Cardiac muscle cell (in vitro differentiated cells and primary cell): Measurements from ENCODE around the gene SLC27A3. TPM values are rescaled to one million over a fixed set of nuclear protein-coding genes. Genes with fewer than 3 reads are reported as not detected.

Source experiments
- DNase-seq, 2 donors: peaks; one replicate each; pipeline versions ENCODE4 v3.0.0 to v3.0.0-alpha.2; 2010 to 2017; ENCODE audit warnings: low read depth in 1 of 2, low spot score in 1 of 2
- H3K27ac ChIP-seq: fragments of 200-600 bp; sonication (generic); 2 replicates; pipeline ENCODE4 v1.5.1; 2016
- H3K27me3 ChIP-seq: fragments of 200-600 bp; sonication (generic); 2 replicates; pipeline ENCODE4 v1.6.0; 2016; ENCODE audit warnings: control low read depth
- H3K36me3 ChIP-seq: fragments of 200-600 bp; sonication (generic); 2 replicates; pipeline ENCODE4 v1.5.1; 2016; ENCODE audit warnings: control low read depth
- H3K4me1 ChIP-seq: fragments of 200-600 bp; sonication (generic); 2 replicates; pipeline ENCODE4 v1.8.1; 2017; ENCODE audit warnings: low read depth, mild to moderate bottlenecking, mixed run types
- H3K4me3 ChIP-seq: fragments of 200-600 bp; sonication (generic); 2 replicates; pipeline ENCODE4 v1.5.1; 2016; ENCODE audit warnings: mild to moderate bottlenecking
- H3K9me3 ChIP-seq: fragments of 200-600 bp; sonication (generic); 2 replicates; pipeline ENCODE4 v1.5.1; 2017; ENCODE audit warnings: low read depth, mild to moderate bottlenecking, control low read depth
- polyA plus RNA-seq: library from polyadenylated mRNA; unstranded; fragments of >200 nt; fragmentation: Nextera tagmentation; extraction: Ambion mirVana; gene quantifications from 2 replicates; pipeline ENCODE4 v1.2.1, GENCODE V29; 2016
- total RNA-seq: library from RNA; depleted of rRNA; stranded (reverse); fragments of >200 nt; gene quantifications from 2 replicates; pipeline ENCODE4 v1.2.3, GENCODE V29; 2016
- TF ChIP-seq, protein P1 (sequence below): IDR thresholded peaks from 2 replicates; pipeline ENCODE4 v1.5.1; 2012; ENCODE audit warnings: low read depth, mild to moderate bottlenecking, low read length

SLC27A3 gene
- total and polyA plus RNA-seq, 2 experiments from 2014 or later, result 27.7 to 30.6 TPM

DNA sequence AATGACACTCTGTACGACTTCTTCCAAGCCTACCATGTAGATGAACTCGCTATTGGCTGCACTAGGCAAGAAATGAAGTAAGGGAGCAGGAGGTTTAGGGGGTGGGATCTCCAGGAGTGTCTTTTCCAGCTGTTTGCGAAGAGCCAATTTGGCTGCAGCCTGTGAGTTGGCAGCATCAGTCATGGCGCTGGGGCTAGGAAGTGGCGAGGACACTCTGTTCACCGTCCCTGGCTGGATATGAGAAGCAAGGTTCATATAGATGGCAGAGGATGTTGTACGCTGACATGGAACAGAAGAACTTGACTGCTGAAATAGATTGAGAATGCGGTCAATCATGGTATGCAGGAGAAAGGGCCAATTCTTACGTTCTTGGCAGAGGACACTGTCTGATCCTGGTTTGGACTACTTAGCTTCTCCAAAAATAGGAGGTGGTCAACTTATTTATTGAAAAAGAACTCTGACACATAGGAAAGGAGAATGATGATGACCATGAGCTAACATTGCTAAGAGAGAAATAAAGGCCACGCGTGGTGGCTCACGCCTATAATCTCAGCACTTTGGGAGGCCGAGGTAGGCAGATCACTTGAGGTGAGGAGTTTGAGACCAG is 41.2 kb downstream of the SLC27A3 start:
- Histone ChIP-seq H3K4me1 (peaks cover 4% of the 10 kb centered on the region), H3K36me3 (peaks cover 55% of the 10 kb centered on the region), H3K27ac (no peak overlapping the region), H3K9me3 (no peaks in the 10 kb centered on the region), H3K4me3 (no peak overlapping the region), H3K27me3 (no peaks in the 10 kb centered on the region)
- peak in 1 of 2 donors; percentile 14 for DNase-seq
- TF ChIP-seq, protein P1, sequence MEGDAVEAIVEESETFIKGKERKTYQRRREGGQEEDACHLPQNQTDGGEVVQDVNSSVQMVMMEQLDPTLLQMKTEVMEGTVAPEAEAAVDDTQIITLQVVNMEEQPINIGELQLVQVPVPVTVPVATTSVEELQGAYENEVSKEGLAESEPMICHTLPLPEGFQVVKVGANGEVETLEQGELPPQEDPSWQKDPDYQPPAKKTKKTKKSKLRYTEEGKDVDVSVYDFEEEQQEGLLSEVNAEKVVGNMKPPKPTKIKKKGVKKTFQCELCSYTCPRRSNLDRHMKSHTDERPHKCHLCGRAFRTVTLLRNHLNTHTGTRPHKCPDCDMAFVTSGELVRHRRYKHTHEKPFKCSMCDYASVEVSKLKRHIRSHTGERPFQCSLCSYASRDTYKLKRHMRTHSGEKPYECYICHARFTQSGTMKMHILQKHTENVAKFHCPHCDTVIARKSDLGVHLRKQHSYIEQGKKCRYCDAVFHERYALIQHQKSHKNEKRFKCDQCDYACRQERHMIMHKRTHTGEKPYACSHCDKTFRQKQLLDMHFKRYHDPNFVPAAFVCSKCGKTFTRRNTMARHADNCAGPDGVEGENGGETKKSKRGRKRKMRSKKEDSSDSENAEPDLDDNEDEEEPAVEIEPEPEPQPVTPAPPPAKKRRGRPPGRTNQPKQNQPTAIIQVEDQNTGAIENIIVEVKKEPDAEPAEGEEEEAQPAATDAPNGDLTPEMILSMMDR, result no peak

DNA sequence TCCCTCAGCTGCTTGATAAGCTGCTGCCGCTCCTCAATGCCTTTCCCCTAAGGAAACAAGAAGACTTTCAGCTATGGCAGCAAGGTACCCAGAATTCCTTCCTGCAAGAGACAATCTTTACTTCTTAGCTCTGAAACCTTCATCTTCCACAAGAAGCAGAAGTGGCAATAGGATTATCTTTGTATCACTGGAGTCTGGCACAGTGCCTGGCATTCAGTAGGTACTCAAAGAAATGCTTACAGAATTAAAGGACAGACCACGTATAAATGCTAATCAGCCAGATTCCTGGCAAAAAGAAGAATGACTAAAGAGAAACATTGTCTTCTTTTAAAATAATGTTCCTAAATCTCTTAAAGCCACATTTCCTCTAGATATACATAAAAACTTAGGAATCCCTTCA is 43.7 kb downstream of the SLC27A3 start:
- no peaks in the 10 kb centered on the region for H3K9me3 ChIP-seq
- H3K36me3 ChIP-seq, result peaks cover 36% of the 10 kb centered on the region
- TF ChIP-seq, protein P1, result no peak
- peak overlapping the region; percentile 51 for H3K27ac ChIP-seq
- no peaks in the 10 kb centered on the region for H3K27me3 ChIP-seq
- no peak overlapping the region for H3K4me3 ChIP-seq
- no peak for DNase-seq
- peaks cover 4% of the 10 kb centered on the region for H3K4me1 ChIP-seq

- no peak for DNase-seq
- no peaks in the 10 kb centered on the region for H3K9me3 ChIP-seq
- TF ChIP-seq, protein P1, result no peak
- H3K4me1 ChIP-seq, result peaks cover 10% of the 10 kb centered on the region
- H3K27me3 ChIP-seq, result no peaks in the 10 kb centered on the region
- H3K4me3 ChIP-seq, result no peak overlapping the region
- peaks cover 6% of the 10 kb centered on the region for H3K36me3 ChIP-seq
- peak overlapping the region; percentile 19 for H3K27ac ChIP-seq
Measured at GRCh38 chr1:153827168-153827964, 52.2 kb downstream of the SLC27A3 start.

Other genes with a start within 250 kb of the SLC27A3 start
- gene S100A6, start 239.4 kb upstream of the SLC27A3 start, total RNA-seq, result 13.7 and 23.1 TPM in 2 replicates
- 40.7 and 54.7 TPM in 2 replicates for gene S100A6, start 239.4 kb upstream of the SLC27A3 start, polyA plus RNA-seq
- gene S100A5, start 234.5 kb upstream of the SLC27A3 start, total RNA-seq, result not detected in 2 replicates
- 0.31 and 0.52 TPM in 2 replicates for gene S100A5, start 234.5 kb upstream of the SLC27A3 start, polyA plus RNA-seq
- 74.1 and 89.4 TPM in 2 replicates for gene S100A4, start 229.6 kb upstream of the SLC27A3 start, total RNA-seq
- gene S100A4, start 229.6 kb upstream of the SLC27A3 start, polyA plus RNA-seq, result 129 and 133 TPM in 2 replicates
- gene S100A3, start 226.1 kb upstream of the SLC27A3 start, total RNA-seq, result 1.8 TPM in 1 of 2 replicates, not detected in the other
- 0.42 and 0.86 TPM in 2 replicates for gene S100A3, start 226.1 kb upstream of the SLC27A3 start, polyA plus RNA-seq
- gene S100A2, start 209.6 kb upstream of the SLC27A3 start, total RNA-seq, result 0.35 TPM in 1 of 2 replicates, not detected in the other
- 2.3 and 3.7 TPM in 2 replicates for gene S100A2, start 209.6 kb upstream of the SLC27A3 start, polyA plus RNA-seq
- 59.7 and 76.6 TPM in 2 replicates for gene S100A16, start 162.3 kb upstream of the SLC27A3 start, total RNA-seq
- gene S100A16, start 162.3 kb upstream of the SLC27A3 start, polyA plus RNA-seq, result 110 and 120 TPM in 2 replicates
- gene S100A14, start 159.1 kb upstream of the SLC27A3 start, total RNA-seq, result 0.51 TPM in 1 of 2 replicates, not detected in the other
- gene S100A14, start 159.1 kb upstream of the SLC27A3 start, polyA plus RNA-seq, result 0.70 and 1.9 TPM in 2 replicates
- 98.4 and 101 TPM in 2 replicates for gene S100A13, start 147.9 kb upstream of the SLC27A3 start, total RNA-seq
- 192 and 250 TPM in 2 replicates for gene S100A13, start 147.9 kb upstream of the SLC27A3 start, polyA plus RNA-seq
- gene S100A1, start 147.0 kb upstream of the SLC27A3 start, total RNA-seq, result 2.2 and 7.6 TPM in 2 replicates
- 0.42 TPM in 1 of 2 replicates, not detected in the other for gene S100A1, start 147.0 kb upstream of the SLC27A3 start, polyA plus RNA-seq
- gene CHTOP, start 141.3 kb upstream of the SLC27A3 start, total RNA-seq, result 71.0 and 78.0 TPM in 2 replicates
- 94.3 and 104 TPM in 2 replicates for gene CHTOP, start 141.3 kb upstream of the SLC27A3 start, polyA plus RNA-seq
- 56.1 and 83.4 TPM in 2 replicates for gene SNAPIN, start 116.7 kb upstream of the SLC27A3 start, total RNA-seq
- gene SNAPIN, start 116.7 kb upstream of the SLC27A3 start, polyA plus RNA-seq, result 113 and 115 TPM in 2 replicates
- 174 and 200 TPM in 2 replicates for gene ILF2, start 104.4 kb upstream of the SLC27A3 start, total RNA-seq
- 276 and 294 TPM in 2 replicates for gene ILF2, start 104.4 kb upstream of the SLC27A3 start, polyA plus RNA-seq
- gene NPR1, start 96.7 kb upstream of the SLC27A3 start, total RNA-seq, result 1.1 and 1.4 TPM in 2 replicates
- gene NPR1, start 96.7 kb upstream of the SLC27A3 start, polyA plus RNA-seq, result 1.7 and 3.9 TPM in 2 replicates
- gene INTS3, start 47.4 kb upstream of the SLC27A3 start, total RNA-seq, result 45.4 and 73.5 TPM in 2 replicates
- 39.7 and 60.5 TPM in 2 replicates for gene INTS3, start 47.4 kb upstream of the SLC27A3 start, polyA plus RNA-seq
- 10.8 and 19.6 TPM in 2 replicates for gene GATAD2B, start 147.6 kb downstream of the SLC27A3 start, total RNA-seq
- gene GATAD2B, start 147.6 kb downstream of the SLC27A3 start, polyA plus RNA-seq, result 8.1 and 11.8 TPM in 2 replicates
- gene DENND4B, start 171.3 kb downstream of the SLC27A3 start, total RNA-seq, result 31.3 and 42.3 TPM in 2 replicates
- 48.1 and 61.2 TPM in 2 replicates for gene DENND4B, start 171.3 kb downstream of the SLC27A3 start, polyA plus RNA-seq
- 11.9 and 17.9 TPM in 2 replicates for gene CRTC2, start 183.2 kb downstream of the SLC27A3 start, total RNA-seq
- gene CRTC2, start 183.2 kb downstream of the SLC27A3 start, polyA plus RNA-seq, result 24.8 and 34.4 TPM in 2 replicates
- gene SLC39A1, start 188.1 kb downstream of the SLC27A3 start, total RNA-seq, result 75.8 and 83.4 TPM in 2 replicates
- 71.2 and 72.6 TPM in 2 replicates for gene SLC39A1, start 188.1 kb downstream of the SLC27A3 start, polyA plus RNA-seq
- 34.0 and 49.5 TPM in 2 replicates for gene CREB3L4, start 192.5 kb downstream of the SLC27A3 start, total RNA-seq
- 25.3 and 31.5 TPM in 2 replicates for gene CREB3L4, start 192.5 kb downstream of the SLC27A3 start, polyA plus RNA-seq
- gene JTB, start 202.3 kb downstream of the SLC27A3 start, total RNA-seq, result 161 and 315 TPM in 2 replicates
- gene JTB, start 202.3 kb downstream of the SLC27A3 start, polyA plus RNA-seq, result 137 and 169 TPM in 2 replicates
- 30.6 and 37.6 TPM in 2 replicates for gene RAB13, start 210.9 kb downstream of the SLC27A3 start, total RNA-seq
- gene RAB13, start 210.9 kb downstream of the SLC27A3 start, polyA plus RNA-seq, result 90.6 and 108 TPM in 2 replicates
- gene RPS27, start 215.4 kb downstream of the SLC27A3 start, total RNA-seq, result 1,187 and 1,533 TPM in 2 replicates
- 1,020 and 1,321 TPM in 2 replicates for gene RPS27, start 215.4 kb downstream of the SLC27A3 start, polyA plus RNA-seq